Pancreas (tissue), 10 donors: ENCODE results near the gene CACNB1. TPM values are rescaled to one million over a fixed set of nuclear protein-coding genes. Genes with fewer than 3 reads are reported as not detected.
A peak's percentile ranks its signal among the peaks of the same experiment; 100 is the strongest.

Source experiments
- ATAC-seq, 4 donors: fragments of 200-7000 bp; cut with Tn5 transposase; one replicate each; pipeline versions ENCODE4 v1.8.0 to v1.9.1; 2020; ENCODE audit warnings: mild to moderate bottlenecking in 4 of 4, moderate library complexity in 4 of 4
- DNase-seq, 6 donors: peaks; one replicate each; pipeline ENCODE4 v3.0.0-alpha.2; 2020
- FAIRE-seq: peaks from 2 replicates; lab custom pipeline; 2012; peaks lifted over from hg19 to GRCh38; lab: Jason Lieb, UNC
- H3K27ac ChIP-seq, 4 donors: fragments of 200-600 bp; sonication (generic); 1 replicate in 3 of 4; 2 replicates in 1 of 4; pipeline versions ENCODE4 v1.5.0 to v1.8.0; 2020
- H3K27me3 ChIP-seq, 4 donors: fragments of 200-600 bp; one replicate each; pipeline ENCODE4 v1.8.0; 2021
- H3K36me3 ChIP-seq, 3 donors: fragments of 200-600 bp; sonication (generic) in 1 of 3; one replicate each; pipeline versions ENCODE4 v1.5.0 to v1.8.0; 2020 to 2021
- H3K4me1 ChIP-seq, 3 donors: fragments of 200-600 bp; one replicate each; pipeline ENCODE4 v1.8.0; 2021
- H3K4me3 ChIP-seq, 4 donors: fragments of 200-600 bp; sonication (generic) in 2 of 4; one replicate each; pipeline versions ENCODE4 v1.5.0 to v1.8.0; 2020 to 2021
- H3K9me3 ChIP-seq, 4 donors: fragments of 200-600 bp; one replicate each; pipeline ENCODE4 v1.8.0; 2021
- CTCF ChIP-seq, 4 donors: fragments of 200-600 bp; sonication (generic) in 3 of 4; IDR thresholded peaks; one replicate each; pipeline versions ENCODE4 v1.5.0 to v1.8.0; 2021; ENCODE audit warnings: antibody characterized with exemption in 4 of 4
- WGBS, 2 donors: extraction: QIAGEN DNeasy Blood & Tissue Kit; methylation state at CpG; one replicate each; pipeline ENCODE4 v1.1.7; 2013; 5-methylcytosine and 5-hydroxymethylcytosine counted together
- intact Hi-C, 3 donors: fragments of 100-400 bp; cut with DNase I; formaldehyde crosslinking; loops; one replicate each; pipeline versions ENCODE4 v1.11.1 to v1.14.2; 2022
- polyA plus RNA-seq, 2 donors: library from polyadenylated mRNA; stranded (reverse); fragments of 200-250 nt; gene quantifications; one replicate each; pipeline ENCODE4 v1.2.3, GENCODE V29; 2013
- total RNA-seq, 6 donors: library from RNA; stranded (reverse); fragmentation: NEBNext Ultra II Directional in 4 of 6; extraction: Animal tissue kit (Norgen Biotek cat#: 25700) in 4 of 6; gene quantifications; one replicate each; pipeline versions ENCODE4 v1.2.1 to v1.2.4, GENCODE V29; 2021 to 2023
- donor health status: healthy with polysubstance abuse.
- donor health status: DM: no; HTN: no; CAD: no; lungs with moderate emphysema.
- donor health status: DM: no; HTN: no; CAD: no.
- donor health status: control.
- donor health status: control.
- donor health status: Bipolar disorder and iron deficiency.
- donor health status: DM: yes; HTN: yes; CAD: no.
- donor health status: DM: no; HTN: no; CAD: no.
- donor health status: DM: no; HTN: no; CAD: no.
- donor health status: DM: yes; HTN: yes; CAD: no.

The CACNB1 gene
- total and polyA plus RNA-seq, 8 donors, result 1.8 to 6.8 (median 2.9) TPM

DNA sequence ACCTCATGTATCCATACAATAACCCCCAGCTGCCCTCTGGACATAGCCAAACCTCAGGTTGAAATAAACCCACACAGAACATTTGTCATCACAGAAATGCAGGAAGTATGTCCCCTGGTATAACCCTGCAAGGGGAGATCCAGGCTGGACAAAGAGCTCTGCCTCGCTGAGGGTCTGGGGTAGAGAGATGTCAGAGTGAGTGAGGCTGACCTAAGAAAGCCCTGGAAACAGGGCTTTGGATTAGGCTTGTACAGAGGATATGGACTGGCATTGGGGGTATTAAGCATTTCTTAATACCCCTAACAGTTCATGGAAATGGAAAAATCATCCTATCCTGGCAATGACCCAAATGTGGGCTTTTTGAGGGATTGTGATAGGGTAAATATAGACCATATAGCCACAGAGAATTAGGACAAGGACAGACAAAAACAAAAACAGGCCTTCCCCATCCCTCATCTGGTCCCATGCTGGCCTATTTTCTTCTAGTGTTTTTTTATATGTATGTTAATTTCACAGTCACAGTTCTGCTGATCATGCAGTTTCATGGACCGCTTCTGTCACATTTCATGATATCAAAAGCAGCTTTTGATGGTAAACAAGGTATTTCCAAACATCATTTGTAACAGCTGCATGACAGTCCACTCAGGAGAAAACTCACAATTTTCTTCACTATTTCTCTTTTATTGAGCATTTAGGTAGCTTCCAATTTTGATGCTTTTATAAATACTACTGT is 72.2 kb downstream of the CACNB1 start:
- Histone ChIP-seq H3K4me3 (no peak overlapping the region), H3K9me3 (no peaks in the 10 kb centered on the region), H3K4me1 (no peaks in the 10 kb centered on the region), H3K36me3 (no peaks in the 10 kb centered on the region), H3K27me3 (no peaks in the 10 kb centered on the region), H3K27ac (no peak overlapping the region)
- ATAC-seq (no peak), FAIRE-seq (no peak), DNase-seq (no peak)
- no peak for TF ChIP-seq CTCF (IDR thresholded peaks at IDR 0.05)
- WGBS, 2 donors, result 94 to 97% methylated on average over 2 of the region's 2 CpGs
- intact Hi-C loops, result no loop called here

GRCh38 chr17:39123627-39124026 is 73.8 kb downstream of the CACNB1 start:
- no peak for TF ChIP-seq CTCF (IDR thresholded peaks at IDR 0.05)
- 52 to 57% methylated on average over 9 of the region's 9 CpGs for WGBS, 2 donors
- FAIRE-seq, result no peak
- Histone ChIP-seq H3K4me3 (no peak overlapping the region), H3K9me3 (no peaks in the 10 kb centered on the region), H3K27me3 (no peaks in the 10 kb centered on the region), H3K4me1 (no peaks in the 10 kb centered on the region), H3K36me3 (no peaks in the 10 kb centered on the region), H3K27ac (no peak overlapping the region)
- peak; percentile 35 to 80 (median 72) for ATAC-seq
- intact Hi-C loops, result no loop called here
- DNase-seq, result peak in 3 of 6 donors; percentile 35 to 71 (median 51)

Other genes with a start within 250 kb of the CACNB1 start
- gene FBXO47, start 230.3 kb downstream of the CACNB1 start, total RNA-seq, result under 1 TPM in 1 of 6 donors, not detected in 5; 0.06 TPM
- gene FBXO47, start 230.3 kb downstream of the CACNB1 start, polyA plus RNA-seq, result not detected
- gene PLXDC1, start 46.0 kb downstream of the CACNB1 start, total RNA-seq, result 1 to 10 TPM in 5 of 6 donors, under 1 TPM in 1; 0.88 to 5.6 (median 1.8) TPM
- gene PLXDC1, start 46.0 kb downstream of the CACNB1 start, polyA plus RNA-seq, result 1 to 10 TPM; 1.8 to 4.0 TPM
- gene ARL5C, start 31.5 kb downstream of the CACNB1 start, total RNA-seq, result under 1 TPM in 4 of 6 donors, not detected in 2; 0.31 to 0.87 (median 0.72) TPM
- 1 to 10 TPM in 1 of 2 donors, not detected in 1; 1.0 TPM for gene ARL5C, start 31.5 kb downstream of the CACNB1 start, polyA plus RNA-seq
- 1,000 to 10,000 TPM in 3 of 6 donors, 100 to 1,000 TPM in 3; 925 to 1,465 (median 1,055) TPM for gene RPL19, start 2.6 kb upstream of the CACNB1 start, total RNA-seq
- 1,000 to 10,000 TPM; 1,688 to 1,714 TPM for gene RPL19, start 2.6 kb upstream of the CACNB1 start, polyA plus RNA-seq
- under 1 TPM in 3 of 6 donors, not detected in 3; 0.08 to 0.12 (median 0.09) TPM for gene STAC2, start 28.3 kb upstream of the CACNB1 start, total RNA-seq
- gene STAC2, start 28.3 kb upstream of the CACNB1 start, polyA plus RNA-seq, result under 1 TPM; 0.07 to 0.11 TPM
- 10 to 100 TPM in 1 of 6 donors, 1 to 10 TPM in 5; 5.3 to 15.5 (median 7.7) TPM for gene FBXL20, start 204.0 kb upstream of the CACNB1 start, total RNA-seq
- gene FBXL20, start 204.0 kb upstream of the CACNB1 start, polyA plus RNA-seq, result 1 to 10 TPM; 2.5 to 2.9 TPM